NCI-H460 (cell line): ENCODE measurements around the gene ALS2CL. TPM values are rescaled to one million over a fixed set of nuclear protein-coding genes. Genes with fewer than 3 reads are reported as not detected.

ENCODE experiments used
- DNase-seq: peaks from one replicate; pipeline ENCODE4 v3.0.0-alpha.2; 2016; ENCODE audit warnings: low read depth; ENCODE audit errors: extremely low read depth
- small RNA-seq, 2 experiments: library from RNA; depleted of rRNA; stranded (forward); fragments of <200 nt; gene quantifications; one replicate each; pipeline ENCODE3, GENCODE V24; 2014
- total RNA-seq: library from RNA; depleted of rRNA; stranded (reverse); fragments of >200 nt; shearing (Covaris generic); gene quantifications from 2 replicates; pipeline ENCODE4 v1.2.3, GENCODE V29; 2014; rRNA removed

Gene ALS2CL
- total RNA-seq, 1 experiment from 2014 or later, result 2.9 TPM

DNA sequence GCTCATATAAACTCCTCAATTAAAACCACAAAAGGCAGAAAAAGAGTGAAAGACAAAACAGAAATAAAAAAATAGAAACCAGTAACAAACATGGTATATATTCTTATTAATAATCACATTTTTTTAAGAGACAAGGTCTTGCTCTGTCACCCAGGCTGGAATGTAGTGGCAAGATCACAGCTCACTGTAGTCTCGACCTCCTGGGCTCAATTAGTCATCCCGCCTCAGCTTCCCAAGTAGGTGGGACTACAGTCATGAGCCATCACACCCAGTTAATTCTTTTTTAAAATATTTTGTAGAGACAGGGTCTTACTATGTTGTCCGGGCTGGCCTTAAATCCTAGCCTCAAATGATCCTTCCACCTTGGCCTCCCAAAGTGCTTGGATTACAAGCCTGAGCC lies 44.0 kb downstream of the ALS2CL start:
- DNase-seq, result no peak

DNA sequence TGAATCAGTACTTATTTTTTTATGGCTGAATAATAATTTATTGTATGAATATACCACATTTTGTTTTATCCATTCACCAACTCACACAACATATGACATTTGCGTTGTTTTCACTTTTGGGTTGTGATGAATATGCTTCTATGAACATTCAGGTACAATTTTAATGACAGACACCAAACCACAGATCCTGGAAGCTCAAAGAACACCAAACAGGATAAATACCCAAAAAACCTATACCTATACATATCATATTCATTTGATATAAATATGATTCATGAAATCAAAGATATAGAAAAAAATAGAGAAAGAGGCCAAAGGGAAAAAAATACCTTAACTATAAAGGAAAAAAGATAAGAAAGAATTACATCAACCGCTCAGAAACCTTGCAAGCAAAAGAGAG lies 45.4 kb downstream of the ALS2CL start:
- no peak for DNase-seq

DNA sequence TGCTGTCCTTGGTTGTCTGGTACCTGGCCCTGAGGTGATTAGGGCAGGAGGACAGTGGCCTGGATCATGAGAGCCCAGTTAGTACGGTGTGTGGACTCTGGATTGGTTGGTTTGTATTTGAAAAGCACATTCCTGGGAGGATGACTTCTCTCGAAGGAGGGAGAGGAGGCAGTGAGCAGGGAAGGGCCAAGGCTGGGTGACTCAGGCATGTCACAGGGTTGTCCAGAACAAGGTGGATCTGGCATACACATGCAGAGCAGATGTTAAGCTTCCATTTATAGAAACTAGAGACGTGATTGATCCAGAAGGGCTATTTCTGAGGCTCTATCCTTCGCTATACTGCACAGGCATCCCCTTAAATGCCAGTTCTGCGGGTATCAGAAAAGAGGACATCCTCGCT lies 46.8 kb downstream of the ALS2CL start:
- no peak for DNase-seq

DNA sequence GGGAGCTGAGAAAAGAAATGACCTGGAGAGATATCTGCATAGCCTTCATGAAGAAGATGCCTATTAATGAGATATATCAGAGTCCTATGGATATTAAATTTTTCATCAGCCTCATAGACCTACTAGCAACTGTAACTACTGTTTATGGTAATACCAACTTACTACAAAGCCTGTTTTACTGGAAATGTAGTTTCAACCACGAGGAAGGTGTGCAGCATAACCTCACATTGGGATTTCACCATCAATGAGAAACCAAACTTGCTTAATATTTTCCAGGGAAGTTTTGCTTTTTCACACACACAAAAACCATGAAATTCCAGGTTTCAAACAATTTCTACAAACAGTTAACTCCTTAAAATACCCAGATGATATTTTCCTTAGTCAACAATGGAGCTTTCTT lies 49.8 kb downstream of the ALS2CL start:
- no peak for DNase-seq

DNA sequence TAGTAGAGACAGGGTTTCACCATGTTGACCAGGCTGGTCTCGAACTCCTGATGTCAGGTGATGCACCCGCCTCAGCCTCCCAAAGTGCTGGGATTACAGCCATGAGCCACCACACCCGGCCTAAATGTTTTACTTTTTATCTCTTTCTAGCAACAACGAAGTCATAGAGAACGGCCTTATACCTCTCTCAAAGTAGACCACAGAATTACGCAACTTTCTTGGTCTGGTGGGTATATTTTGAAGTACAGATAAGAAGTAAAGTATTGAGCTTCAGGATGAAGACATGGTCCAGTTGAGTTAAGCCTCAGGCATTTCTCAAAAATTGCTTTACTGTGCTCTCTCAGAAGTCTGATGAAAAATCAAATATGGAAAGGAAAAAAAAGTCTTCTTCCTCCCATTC lies 50.5 kb downstream of the ALS2CL start:
- DNase-seq, result no peak

DNA sequence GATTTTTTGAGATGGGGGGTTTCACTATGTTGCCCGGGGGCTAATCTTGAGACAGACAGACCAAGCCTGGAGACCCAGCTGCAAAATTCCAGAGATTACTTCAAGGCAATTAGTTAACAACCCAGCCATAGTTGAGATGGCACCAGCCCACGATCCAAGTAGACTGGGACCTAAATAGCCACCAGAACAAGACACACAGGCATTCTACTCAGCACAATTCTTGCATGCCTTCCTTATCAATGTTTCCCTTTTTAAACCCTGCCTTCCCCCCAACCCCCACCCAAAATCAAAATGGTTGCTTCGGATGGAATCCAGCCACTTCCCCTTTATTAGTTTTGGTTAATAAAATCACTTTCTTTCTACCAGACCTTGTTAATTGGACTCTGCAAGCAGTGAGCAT lies 52.6 kb downstream of the ALS2CL start:
- no peak for DNase-seq

DNA sequence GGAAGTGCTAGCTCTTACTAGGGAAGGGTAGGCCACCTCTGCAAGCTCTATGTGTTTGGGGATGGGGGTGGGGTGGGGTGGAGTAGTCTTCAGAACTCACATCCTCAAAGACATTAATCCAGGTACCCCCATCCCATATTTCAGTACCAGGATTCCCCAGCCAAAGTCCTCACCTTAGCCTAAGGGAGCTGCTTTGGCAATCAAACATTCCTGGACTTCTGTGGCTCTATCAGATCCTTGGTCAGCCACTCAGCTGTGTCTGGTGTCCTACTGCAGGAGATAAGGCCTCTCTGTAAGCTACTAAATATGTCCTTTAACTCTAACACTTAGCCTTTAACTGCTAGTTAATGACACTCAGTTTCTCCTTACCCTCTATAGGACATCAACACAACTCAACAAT lies 54.3 kb downstream of the ALS2CL start:
- no peak for DNase-seq

DNA sequence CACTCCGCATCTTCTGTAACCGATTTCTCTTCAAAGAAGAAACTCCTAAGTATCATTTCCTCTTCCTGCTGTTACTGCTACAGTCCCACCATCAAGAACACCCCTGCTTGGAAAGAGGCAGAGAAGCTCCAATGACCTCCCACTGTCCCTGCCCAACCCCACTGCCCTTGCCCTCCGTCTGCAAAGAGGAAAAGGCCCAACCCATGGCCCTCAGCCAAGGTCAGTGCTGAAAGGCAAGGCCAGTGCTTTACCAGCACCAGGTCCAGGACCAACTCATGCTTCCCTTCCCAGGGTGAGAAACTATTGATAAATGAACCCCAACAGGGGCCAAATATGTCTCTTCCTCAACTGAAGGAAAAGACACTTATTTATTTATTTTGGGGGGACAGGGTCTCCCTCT lies 58.6 kb downstream of the ALS2CL start:
- no peak for DNase-seq

DNA sequence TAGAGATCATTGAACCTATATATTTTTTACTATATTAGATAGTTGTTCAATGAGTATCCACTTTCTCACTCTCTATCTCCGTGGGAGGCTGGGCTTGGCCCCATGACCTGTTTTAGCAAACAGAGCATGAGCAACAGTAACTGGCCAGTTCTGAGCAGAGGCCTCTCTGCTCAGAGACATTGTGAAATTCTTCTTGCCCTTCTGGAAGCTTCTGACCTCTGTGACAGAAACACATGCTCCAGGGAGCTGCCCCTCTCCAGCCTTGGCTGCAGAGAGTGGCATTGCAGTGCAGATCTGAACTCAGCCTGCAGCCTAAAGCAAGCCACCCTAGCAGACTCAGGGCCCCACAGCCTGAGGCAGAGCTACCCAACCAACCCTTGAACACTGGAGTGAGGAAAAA lies 60.7 kb downstream of the ALS2CL start:
- DNase-seq, result no peak

DNA sequence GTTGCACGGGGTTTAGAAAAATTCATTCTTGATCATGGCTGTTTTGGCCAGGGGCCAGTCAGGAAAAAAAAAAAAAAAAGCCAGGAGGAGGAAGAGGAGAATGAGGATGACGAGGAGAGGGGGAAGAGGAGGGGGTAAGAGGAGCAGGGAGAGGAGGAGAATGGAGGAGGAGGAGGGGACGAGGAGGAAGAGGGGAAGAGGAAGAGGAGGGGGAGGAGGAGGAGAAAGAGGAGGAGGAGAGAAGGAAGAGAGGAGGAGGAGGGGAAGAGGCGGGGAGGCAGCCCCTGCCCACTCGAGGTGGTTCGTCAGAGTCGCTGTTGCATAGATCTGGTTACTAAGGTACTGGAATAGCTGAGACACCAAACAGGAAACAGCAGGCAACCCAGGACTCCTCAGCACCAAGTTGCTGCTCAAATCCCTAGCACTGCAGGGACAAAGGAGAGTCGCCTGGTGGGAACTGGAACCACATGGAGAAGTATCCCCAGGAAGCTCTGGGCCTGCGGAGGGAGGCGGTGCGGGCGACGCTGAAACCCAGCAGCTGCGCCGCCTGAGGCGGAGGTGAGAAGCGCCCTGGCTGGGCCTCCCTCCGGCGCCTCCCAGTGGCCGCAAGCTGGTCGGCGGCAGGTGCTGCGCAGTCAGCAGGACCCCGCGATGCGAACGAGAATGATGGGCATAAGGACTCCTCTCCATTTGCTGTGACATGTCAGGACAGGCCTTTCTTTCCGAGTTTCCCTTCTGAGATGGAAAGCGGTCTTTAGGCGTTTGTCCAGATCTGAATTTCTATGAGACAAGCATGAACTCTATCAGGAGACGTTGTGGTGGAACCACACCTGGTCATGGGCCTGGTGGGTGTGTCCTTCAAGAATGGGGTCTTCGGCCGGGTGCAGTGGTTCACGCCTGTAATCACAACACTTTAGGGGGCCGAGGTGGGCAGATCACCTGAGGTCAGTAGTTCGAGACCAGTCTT lies 63.6 kb downstream of the ALS2CL start:
- peak; percentile 58 for DNase-seq

DNA sequence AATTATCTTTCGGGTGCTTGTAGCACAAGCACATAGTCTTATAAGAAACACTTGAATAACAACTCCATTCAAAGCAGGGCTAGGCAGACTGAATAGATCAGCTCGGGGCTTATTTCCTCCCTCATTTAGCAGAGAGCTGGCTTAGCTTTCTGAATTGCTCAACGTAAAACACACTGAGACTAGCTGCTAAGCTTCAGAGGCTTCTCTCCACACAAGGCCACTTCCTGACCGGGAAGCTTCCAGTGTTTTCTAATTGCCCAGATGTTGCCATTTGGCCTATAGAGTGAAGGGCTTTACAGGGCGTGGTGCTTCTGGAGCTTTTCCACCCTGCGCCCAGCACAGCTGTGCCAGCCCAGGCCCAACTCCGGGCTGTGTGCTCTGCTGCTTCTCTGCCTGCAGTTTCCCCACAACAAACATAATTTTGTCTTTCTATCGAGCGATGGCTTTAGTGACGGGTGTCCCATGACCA lies 64.5 kb downstream of the ALS2CL start:
- DNase-seq, result no peak

DNA sequence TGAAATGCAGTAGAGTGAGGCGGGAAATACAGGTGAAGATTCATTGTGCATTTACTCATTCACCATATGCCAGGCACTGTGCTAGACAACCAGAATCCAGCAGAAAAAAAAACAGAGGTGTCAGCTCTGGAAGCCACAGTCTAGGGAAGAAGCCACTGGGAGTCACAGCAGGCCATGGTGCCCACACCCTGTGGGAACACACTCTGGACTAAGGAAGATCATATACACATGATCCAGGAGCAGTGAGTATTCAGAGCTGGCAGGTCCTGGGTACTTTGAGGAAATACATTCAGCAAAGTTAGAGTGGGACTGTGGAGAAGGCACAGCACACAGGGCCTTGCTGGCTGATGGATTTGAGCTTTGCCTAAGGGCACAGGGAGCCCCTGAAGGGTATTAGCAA lies 66.4 kb downstream of the ALS2CL start:
- DNase-seq, result no peak

DNA sequence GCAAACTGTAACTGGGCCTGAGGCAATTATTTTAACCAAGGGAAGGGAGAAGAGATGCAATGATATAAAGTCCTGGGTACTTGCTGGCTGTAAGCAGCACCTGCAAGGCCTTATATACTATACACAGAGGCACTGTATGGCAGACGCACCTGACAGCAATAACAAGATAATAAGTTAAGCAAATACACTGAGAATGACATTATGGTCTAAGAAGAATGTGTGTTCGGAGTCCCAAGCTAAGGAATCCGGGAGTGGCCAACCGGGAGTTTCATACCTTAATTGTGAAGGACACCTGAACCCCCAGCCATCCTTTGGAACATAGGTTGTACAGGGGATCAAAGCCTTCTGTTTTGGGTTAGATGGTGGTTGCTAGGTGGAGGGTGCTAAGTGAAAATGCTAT lies 67.4 kb downstream of the ALS2CL start:
- no peak for DNase-seq

DNA sequence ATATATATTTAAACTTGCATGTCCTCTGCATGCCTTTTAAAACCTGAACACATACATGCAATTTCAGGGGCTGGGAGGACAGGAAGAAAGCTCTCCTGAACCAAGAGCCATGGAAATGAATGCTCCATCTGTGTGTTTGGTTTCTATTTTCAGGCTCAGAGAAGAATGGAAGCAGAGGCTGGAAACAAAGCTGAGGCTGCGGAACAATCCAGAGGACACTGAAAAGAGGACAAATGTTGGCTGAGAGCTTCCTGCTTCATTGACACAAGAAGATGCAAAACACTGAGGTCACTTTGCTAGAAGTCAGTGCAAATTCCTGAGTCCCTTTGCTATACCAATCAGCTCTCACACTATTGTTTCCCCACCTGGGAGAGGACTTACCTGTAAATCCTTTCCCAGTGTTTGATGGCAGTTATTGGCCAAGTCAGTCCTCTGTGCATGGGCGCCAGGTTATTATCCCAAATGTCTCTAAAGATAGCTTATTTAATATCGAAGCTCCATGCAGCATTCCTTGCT lies 68.4 kb downstream of the ALS2CL start:
- no peak for DNase-seq

DNA sequence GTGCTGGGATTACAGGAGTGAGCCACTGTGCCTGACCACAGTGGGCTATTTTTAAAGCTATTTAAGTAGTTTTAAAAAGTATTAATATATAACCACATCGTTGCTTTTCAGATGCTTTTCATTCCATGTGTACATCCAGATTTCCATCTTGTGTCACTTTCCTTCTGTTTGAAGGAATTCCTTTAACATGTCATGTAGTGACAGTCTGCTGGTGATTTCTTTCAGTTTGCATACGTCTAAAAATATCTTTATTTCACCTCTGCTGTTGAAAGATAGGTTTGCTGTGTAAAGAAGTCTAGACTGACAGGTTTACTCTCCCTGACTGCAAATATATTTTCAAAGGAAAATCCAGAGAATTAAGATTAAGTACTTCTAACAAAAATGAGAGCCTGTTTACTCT lies 68.9 kb downstream of the ALS2CL start:
- no peak for DNase-seq

DNA sequence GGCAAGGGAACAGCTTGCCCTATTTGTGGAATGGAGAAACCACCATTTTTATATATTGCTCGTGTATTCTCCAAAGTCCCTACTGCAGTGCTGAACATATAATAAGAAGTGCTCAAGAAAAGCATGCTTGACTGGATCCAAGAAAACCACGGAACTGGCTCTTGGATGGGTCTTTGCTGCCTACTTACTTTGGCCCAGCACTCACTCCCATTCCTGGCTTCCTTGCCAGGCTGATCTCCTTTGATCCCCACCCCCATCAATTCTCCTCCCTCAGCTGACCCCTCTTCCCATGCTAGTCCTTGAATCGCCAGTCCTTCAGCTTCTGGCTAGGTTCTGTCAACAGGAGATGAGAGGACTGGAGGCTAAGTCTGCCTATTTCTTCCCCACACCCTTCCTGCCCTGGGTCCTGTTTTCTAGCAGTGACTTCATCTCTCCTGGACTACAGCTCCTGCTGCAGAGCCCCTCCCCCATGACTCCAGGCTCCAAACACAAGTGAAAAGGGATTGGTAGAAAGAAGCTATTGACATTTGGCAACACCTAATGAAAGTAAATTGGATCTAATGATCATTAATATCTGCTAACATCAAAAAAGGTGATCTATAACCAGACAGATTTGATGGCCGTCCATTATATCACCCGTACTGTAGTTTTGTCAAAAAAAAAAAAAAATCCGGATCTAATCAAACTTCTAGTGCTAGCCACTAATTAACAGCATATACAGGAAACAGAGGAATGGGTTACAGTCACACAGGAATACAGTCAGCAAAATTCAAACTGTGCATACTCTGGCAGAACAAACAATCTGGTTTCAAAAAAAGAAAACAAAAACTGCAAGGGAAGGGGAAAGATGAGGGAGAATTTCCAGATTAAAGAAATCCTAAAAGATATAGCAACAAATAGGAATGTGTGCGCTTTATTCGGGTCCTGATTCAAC lies 73.4 kb downstream of the ALS2CL start:
- no peak for DNase-seq

Small RNA genes lying within 50 kb of the gene (small RNA-seq; reads per million reads assigned to genes)
- 0 reads per million in 2 experiments for gene RF00591

Other genes with a start within 250 kb of the ALS2CL start
- not detected in 2 replicates for gene LTF, start 228.8 kb downstream of the ALS2CL start, total RNA-seq
- gene RTP3, start 195.7 kb downstream of the ALS2CL start, total RNA-seq, result not detected in 2 replicates
- gene LRRC2, start 127.4 kb downstream of the ALS2CL start, total RNA-seq, result not detected in 2 replicates
- gene FAM240A, start 81.2 kb downstream of the ALS2CL start, total RNA-seq, result not detected in 2 replicates
- gene TMIE, start 7.7 kb upstream of the ALS2CL start, total RNA-seq, result 0.58 and 0.77 TPM in 2 replicates
- gene PRSS50, start 24.2 kb upstream of the ALS2CL start, total RNA-seq, result not detected in 2 replicates
- gene MYL3, start 169.8 kb upstream of the ALS2CL start, total RNA-seq, result not detected in 2 replicates
- gene PTH1R, start 184.0 kb upstream of the ALS2CL start, total RNA-seq, result 0.20 and 0.30 TPM in 2 replicates